Measurements from ENCODE around the gene ERV3-1.
"Not testable (repeated sequence)": the region's sequence is repeated elsewhere in the genome, so short reads cannot be mapped to it uniquely, and the experiment has no call there.

The ERV3-1 gene, protein sequence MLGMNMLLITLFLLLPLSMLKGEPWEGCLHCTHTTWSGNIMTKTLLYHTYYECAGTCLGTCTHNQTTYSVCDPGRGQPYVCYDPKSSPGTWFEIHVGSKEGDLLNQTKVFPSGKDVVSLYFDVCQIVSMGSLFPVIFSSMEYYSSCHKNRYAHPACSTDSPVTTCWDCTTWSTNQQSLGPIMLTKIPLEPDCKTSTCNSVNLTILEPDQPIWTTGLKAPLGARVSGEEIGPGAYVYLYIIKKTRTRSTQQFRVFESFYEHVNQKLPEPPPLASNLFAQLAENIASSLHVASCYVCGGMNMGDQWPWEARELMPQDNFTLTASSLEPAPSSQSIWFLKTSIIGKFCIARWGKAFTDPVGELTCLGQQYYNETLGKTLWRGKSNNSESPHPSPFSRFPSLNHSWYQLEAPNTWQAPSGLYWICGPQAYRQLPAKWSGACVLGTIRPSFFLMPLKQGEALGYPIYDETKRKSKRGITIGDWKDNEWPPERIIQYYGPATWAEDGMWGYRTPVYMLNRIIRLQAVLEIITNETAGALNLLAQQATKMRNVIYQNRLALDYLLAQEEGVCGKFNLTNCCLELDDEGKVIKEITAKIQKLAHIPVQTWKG

GRCh38 chr7:65006094-65006992 lies at the start of gene ERV3-1:
Gene ERV3-1 (minus strand): TSS chr7:65006687. CDS start chr7:64993026, 13,661 bp downstream.
- peak; percentile 88 for DNase-seq

- not testable (repeated sequence) for DNase-seq
These were observed 49.3 kb upstream of the ERV3-1 start for GRCh38 chr7:65055786-65056185.

DNA sequence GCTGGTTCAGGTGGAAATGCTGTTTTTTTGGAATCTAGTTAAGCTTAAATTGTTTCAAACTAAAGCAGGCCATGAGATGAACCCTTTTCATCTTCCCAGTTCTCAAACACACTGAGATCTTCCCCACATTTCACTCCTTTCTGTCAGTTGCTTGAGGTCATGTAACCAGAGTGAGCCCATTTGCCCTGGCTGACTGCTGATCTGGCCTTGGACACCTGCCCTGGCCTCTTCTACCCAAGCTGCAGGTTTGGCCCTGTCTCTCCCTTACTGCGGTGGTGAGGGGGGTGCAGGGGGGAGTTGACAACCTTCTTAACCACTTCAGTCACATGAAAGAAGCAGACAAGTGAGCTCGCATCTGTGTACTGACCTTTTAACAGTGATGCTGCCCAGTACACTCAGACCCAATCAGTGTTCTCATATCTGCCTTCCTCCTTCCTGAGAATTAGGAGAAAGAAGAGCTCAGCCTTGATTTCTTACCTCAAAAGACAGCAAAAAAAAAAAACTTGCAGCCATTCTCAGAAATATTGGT lies 48.0 kb upstream of the ERV3-1 start:
- DNase-seq = not testable (repeated sequence)

- not testable (repeated sequence) for DNase-seq
These were observed 45.2 kb upstream of the ERV3-1 start for GRCh38 chr7:65051654-65052053.

GRCh38 chr7:65051139-65051538 lies 44.7 kb upstream of the ERV3-1 start:
- not testable (repeated sequence) for DNase-seq

DNA sequence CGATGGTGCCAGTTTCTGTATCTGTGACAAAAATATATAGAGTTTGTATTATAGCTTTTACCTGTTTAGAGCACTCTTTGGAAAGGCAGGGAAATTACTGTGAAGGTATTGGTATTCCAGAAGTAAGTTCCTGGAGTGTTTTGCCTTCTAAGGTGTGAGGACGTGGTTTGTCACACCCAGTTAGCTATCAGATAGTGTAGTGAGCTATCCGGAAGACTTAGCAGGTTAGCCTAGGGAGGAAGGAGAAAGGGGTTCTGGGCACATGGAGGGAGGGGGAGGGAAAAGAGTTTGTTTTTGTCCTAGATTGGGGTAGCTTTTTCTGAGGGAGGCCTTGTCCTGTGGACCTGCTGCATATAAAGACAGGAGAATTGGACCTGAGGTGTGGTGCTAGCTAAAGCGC lies 39.8 kb upstream of the ERV3-1 start:
- not testable (repeated sequence) for DNase-seq

DNA sequence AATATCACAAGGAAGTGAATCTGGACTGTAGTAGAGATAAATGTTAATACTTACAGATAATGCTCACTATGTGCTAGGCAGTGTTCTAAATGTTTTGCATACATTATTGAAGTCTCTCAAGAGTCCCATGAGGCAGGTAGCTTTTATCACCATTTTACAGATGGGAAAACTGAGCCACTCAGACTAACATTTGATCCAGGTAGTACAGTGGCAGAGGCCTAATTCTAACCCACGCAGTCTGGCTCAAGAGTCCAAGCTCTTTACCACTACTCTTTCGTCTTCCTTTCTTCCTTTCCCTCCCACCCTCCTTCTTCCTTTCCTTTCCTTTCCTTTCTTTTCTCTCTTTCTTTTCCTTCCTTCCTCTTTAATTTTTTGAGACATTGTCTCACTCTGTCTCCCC lies 39.1 kb upstream of the ERV3-1 start:
- DNase-seq = not testable (repeated sequence)

DNA sequence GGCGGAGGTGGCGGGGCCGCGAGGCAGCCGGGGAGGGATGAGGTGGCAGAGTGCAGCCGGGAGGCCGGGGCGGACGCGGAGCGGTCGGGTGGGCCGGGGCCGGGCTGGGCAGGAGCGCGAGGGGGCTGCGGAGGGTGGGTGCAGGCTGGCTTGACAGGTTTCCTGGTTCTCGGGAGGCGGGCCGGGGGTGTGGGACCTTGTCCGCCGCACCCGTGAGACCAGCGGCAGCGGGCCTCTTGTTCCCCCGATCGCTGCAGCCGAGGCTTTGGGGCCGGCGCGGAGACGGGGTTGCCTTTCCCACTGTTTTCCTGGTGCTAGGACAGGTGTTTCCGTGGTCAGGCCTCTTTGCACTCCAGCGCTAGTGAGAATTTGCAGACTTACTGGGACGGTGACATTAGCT lies 32.3 kb upstream of the ERV3-1 start:
- DNase-seq = not testable (repeated sequence)

GRCh38 chr7:65037740-65038688 lies 31.5 kb upstream of the ERV3-1 start:
- peak; percentile 87 for DNase-seq

- not testable (repeated sequence) for DNase-seq
These were observed 30.0 kb upstream of the ERV3-1 start for GRCh38 chr7:65036526-65036925.

DNA sequence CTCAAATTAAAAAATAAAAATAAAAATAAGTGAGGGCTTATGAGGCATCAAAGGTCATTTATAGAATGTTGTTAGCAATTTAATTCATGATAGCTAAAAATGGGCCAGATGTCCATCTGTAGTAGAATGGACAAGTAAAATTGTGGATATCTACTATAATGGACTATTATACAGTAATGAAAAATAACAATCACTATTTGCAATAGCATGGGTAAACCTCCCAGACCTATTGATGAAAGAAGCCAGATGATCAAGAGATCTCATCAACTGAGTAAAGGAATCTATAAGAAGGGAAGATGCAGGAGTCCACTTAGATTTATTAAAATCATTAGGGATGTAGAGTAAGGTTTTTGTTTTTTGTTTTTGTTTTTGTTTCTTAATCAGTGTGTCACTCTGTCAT lies 29.0 kb upstream of the ERV3-1 start:
- DNase-seq = not testable (repeated sequence)

GRCh38 chr7:65034120-65034782 lies 27.8 kb upstream of the ERV3-1 start:
- DNase-seq = not testable (repeated sequence)

GRCh38 chr7:65033391-65033790 lies 26.9 kb upstream of the ERV3-1 start:
- not testable (repeated sequence) for DNase-seq

DNA sequence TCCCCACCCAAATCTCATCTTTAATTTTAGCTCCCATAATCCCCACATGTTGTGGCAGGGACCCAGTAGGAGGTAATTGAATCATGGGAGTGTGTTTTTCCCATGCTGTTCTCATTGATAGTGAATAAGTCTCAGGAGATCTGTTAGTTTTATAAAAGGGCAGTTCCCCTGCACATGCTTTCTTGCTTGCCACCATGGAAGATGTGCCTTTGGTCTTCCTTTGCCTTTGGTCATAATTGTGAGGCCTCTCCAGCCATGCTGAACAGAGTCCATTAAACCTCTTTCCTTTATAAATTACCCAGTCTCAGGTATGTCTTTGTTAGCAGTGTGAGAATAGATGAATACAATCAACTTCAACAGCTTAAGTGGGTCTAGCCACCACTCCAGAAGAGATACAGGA lies 18.5 kb upstream of the ERV3-1 start:
- DNase-seq = not testable (repeated sequence)

GRCh38 chr7:65020978-65021377 lies 14.5 kb upstream of the ERV3-1 start:
- not testable (repeated sequence) for DNase-seq

DNA sequence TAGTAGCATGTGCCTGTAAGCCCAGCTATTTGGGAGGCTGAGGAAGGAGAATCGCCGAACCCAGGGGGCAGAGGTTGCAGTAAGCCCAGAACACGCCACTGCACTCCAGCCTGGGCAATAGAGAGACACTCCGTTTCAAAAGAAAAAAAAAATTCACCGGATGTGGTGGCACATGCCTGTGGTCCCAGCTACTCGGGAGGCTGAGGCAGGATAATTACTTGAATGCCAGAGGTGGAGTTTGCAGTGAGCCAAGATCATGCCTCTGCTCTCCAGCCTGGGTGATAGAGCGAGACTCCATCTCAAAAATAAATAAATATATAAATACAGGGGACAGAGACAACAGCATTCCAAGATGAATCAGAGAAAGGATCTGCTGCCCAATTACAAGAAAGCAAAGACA lies 3.4 kb upstream of the ERV3-1 start:
- DNase-seq = not testable (repeated sequence)

DNA sequence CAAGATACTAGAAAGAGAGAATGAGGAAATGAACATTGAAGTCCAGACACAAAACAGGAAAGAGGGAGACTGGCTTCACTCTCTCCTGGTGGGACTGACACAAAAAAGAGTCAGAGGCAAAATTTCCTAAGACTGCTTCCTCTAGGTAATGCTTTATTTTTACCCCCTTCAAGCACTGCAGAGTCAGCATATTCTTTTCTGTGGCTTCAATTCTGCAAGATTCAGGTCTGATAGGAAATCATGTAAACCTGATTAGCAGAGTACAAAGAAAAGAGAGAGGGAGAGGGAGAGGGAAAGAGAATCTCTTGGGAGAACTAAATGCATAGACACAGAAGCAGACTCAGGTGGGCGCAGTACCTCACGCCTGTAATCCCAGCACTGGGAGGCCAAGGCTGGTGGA lies 2.9 kb upstream of the ERV3-1 start:
- DNase-seq = not testable (repeated sequence)

- DNase-seq = not testable (repeated sequence)
These were observed 549 bp upstream of the ERV3-1 start for GRCh38 chr7:65007036-65007435.

DNA sequence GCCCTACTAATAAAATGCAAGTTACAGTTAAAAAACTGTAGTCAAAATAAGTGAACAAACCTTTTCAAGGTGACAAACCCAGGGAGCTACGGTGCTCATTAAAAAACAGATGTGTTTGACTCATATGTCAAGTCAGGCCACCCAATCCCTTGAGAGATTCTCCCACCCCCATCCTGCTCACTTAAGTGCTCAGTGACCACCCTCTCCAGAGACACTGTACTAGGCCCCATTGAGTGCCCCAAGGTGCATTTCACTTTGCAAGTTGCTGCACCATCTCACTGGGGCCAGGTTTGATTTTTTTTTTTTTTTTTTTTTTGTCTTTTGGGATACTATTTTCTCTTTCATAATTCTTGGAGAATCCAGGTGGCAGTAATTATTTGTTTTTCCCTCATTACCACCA lies 1.9 kb downstream of the ERV3-1 start:
- DNase-seq = no peak

- no peak for DNase-seq
These were observed 3.4 kb downstream of the ERV3-1 start for GRCh38 chr7:65002972-65003585.

All from activated T-cell treated with anti-CD3 and anti-CD28 coated beads for 4 hours (primary cell).